NCI-H526 treated with DMSO at 0.1 percent for 48 hours (cell line): Measurements from ENCODE around the gene KEAP1.

Experiments used
- DNase-seq: peaks from one replicate; lab custom pipeline; 2025; lab: John Stamatoyannopoulos, UW

Gene KEAP1

GRCh38 chr19:10450191-10450852 is 52.8 kb downstream of the KEAP1 start:
- no peak for DNase-seq

GRCh38 chr19:10449037-10449436 is 54.1 kb downstream of the KEAP1 start:
- DNase-seq = no peak

GRCh38 chr19:10442698-10443097 is 60.5 kb downstream of the KEAP1 start:
- no peak for DNase-seq

- DNase-seq = no peak
These were observed 63.6 kb downstream of the KEAP1 start for GRCh38 chr19:10439588-10439987.
